GM12878 (cell line): ENCODE data around the gene TRRAP. TPM values are rescaled to one million over a fixed set of nuclear protein-coding genes. Genes with fewer than 3 reads are reported as not detected.

ENCODE experiments used
- ATAC-seq: fragments of 200-7000 bp; cut with Tn5 transposase; 3 replicates; pipeline ENCODE4 v1.9.1; 2020; ENCODE audit warnings: mild to moderate bottlenecking, moderate library complexity
- BruUV-seq: library from RNA; stranded (reverse); fragments of 400-500 nt; replicated peaks from 2 replicates; lab custom pipeline; 2021; lab: Mats Ljungman, UMichigan
- CTCF ChIA-PET: fragments of 300-600 bp; sonication (Branson Sonifier 250); formaldehyde crosslinking; extraction: SDS; loops from one replicate; lab custom pipeline; 2021; ENCODE audit warnings: inconsistent platforms; lab: Yijun Ruan, JAX
- POLR2A ChIA-PET: fragments of 350-600 bp; formaldehyde crosslinking; extraction: SDS; loops from one replicate; lab custom pipeline; 2021; ENCODE audit warnings: inconsistent platforms; lab: Charles Lee
- RAD21 ChIA-PET: fragments of 300-600 bp; sonication (Branson Sonifier 250); formaldehyde crosslinking; loops from one replicate; lab custom pipeline; 2023; ENCODE audit warnings: antibody characterized with exemption; ENCODE audit not compliant: unreplicated experiment; lab: Charles Lee
- SMC1A ChIA-PET: fragments of 300-600 bp; sonication (Branson Sonifier 250); formaldehyde crosslinking; loops from one replicate; lab custom pipeline; 2023; ENCODE audit not compliant: unreplicated experiment, uncharacterized antibody; lab: Charles Lee
- DNase-seq: peaks from one replicate; pipeline ENCODE4 v3.0.0-alpha.2; 2011; ENCODE audit warnings: low read depth, low spot score
- FAIRE-seq: peaks from 3 replicates; lab custom pipeline; 2011; peaks lifted over from hg19 to GRCh38; lab: Jason Lieb, UNC
- H2AFZ ChIP-seq: 2 replicates; pipeline ENCODE4 v1.6.0; 2011; ENCODE audit warnings: low read depth, low read length, control low read depth; ENCODE audit not compliant: control insufficient read depth
- H3K27ac ChIP-seq: 2 replicates; pipeline ENCODE4 v1.5.1; 2011; ENCODE audit warnings: control low read depth; ENCODE audit not compliant: control insufficient read depth, insufficient read depth
- H3K27me3 ChIP-seq, 2 experiments: replicated peaks in 1 of 2; 2 replicates each; pipeline versions ENCODE4 v1.6.0 to v1.6.1; 2011; ENCODE audit warnings: low read length in 1 of 2; ENCODE audit not compliant: control insufficient read depth in 2 of 2, insufficient read depth in 2 of 2
- H3K36me3 ChIP-seq, 2 experiments: 2 replicates each; pipeline ENCODE4 v1.5.1; 2011; ENCODE audit warnings: low read length in 1 of 2; ENCODE audit not compliant: control insufficient read depth in 2 of 2, insufficient read depth in 2 of 2
- H3K4me1 ChIP-seq: 2 replicates; pipeline ENCODE4 v1.6.1; 2011; ENCODE audit warnings: mild to moderate bottlenecking, low read length, moderate library complexity, mixed read lengths; ENCODE audit not compliant: control insufficient read depth, insufficient read depth
- H3K4me2 ChIP-seq: 2 replicates; pipeline ENCODE4 v1.6.0; 2011; ENCODE audit warnings: control low read depth; ENCODE audit not compliant: control insufficient read depth, insufficient read depth
- H3K4me3 ChIP-seq: fragments of 200-600 bp; sonication (generic); 2 replicates; pipeline ENCODE4 v1.5.1; 2016
- H3K79me2 ChIP-seq: 2 replicates; pipeline ENCODE4 v1.6.0; 2011; ENCODE audit warnings: low read length; ENCODE audit not compliant: control insufficient read depth, insufficient read depth
- H3K9ac ChIP-seq: 2 replicates; pipeline ENCODE4 v1.8.0; 2011; ENCODE audit warnings: low read length, control low read depth, mixed read lengths; ENCODE audit not compliant: control insufficient read depth, insufficient read depth
- H3K9me3 ChIP-seq: replicated peaks from 3 replicates; pipeline ENCODE4 v1.5.1; 2011; ENCODE audit warnings: mild to moderate bottlenecking, low read length; ENCODE audit not compliant: control insufficient read depth, insufficient read depth
- H4K20me1 ChIP-seq: 2 replicates; pipeline ENCODE4 v1.6.0; 2011; ENCODE audit not compliant: control insufficient read depth, insufficient read depth
- CBFB ChIP-seq: IDR thresholded peaks from 2 replicates; pipeline ENCODE4 v1.6.1; 2016; ENCODE audit warnings: antibody characterized with exemption, low read depth
- CEBPB ChIP-seq, 2 experiments: fragments of 150-350 bp in 1 of 2; IDR thresholded peaks; 2 replicates each; pipeline ENCODE4 v1.6.1; 2012 to 2014; ENCODE audit warnings: low read depth in 2 of 2, low read length in 2 of 2, borderline replicate concordance in 1 of 2, inconsistent platforms in 1 of 2
- KLF5 ChIP-seq: fragments of 450-650 bp; IDR thresholded peaks from 2 replicates; pipeline ENCODE4 v1.6.1; 2014; ENCODE audit warnings: mild to moderate bottlenecking; ENCODE audit not compliant: partially characterized antibody
- NBN ChIP-seq: fragments of 450-650 bp; IDR thresholded peaks from 2 replicates; pipeline ENCODE4 v1.6.1; 2016
- SMAD5 ChIP-seq: IDR thresholded peaks from 2 replicates; pipeline ENCODE4 v1.6.1; 2016; ENCODE audit warnings: antibody characterized with exemption, low read depth
- SRF ChIP-seq, 2 experiments: IDR thresholded peaks; 2 replicates each; pipeline ENCODE4 v1.6.1; 2011; ENCODE audit warnings: low read depth in 2 of 2, low read length in 2 of 2, mild to moderate bottlenecking in 1 of 2, moderate library complexity in 1 of 2
- ZNF24 ChIP-seq: fragments of 450-650 bp; IDR thresholded peaks from 2 replicates; pipeline ENCODE4 v1.6.1; 2017; ENCODE audit warnings: antibody characterized with exemption, mild to moderate bottlenecking
- ZNF274 ChIP-seq: IDR thresholded peaks from one replicate; pipeline ENCODE4 v1.8.0; 2011; ENCODE audit not compliant: insufficient read length, insufficient read depth
- WGBS: methylation state at CpG from one replicate; pipeline ENCODE4 v1.1.6; 2016; ENCODE audit warnings: low lambda C conversion rate; ENCODE audit not compliant: insufficient replicate concordance, insufficient coverage; ENCODE audit errors: missing lambda C conversion rate; 5-methylcytosine and 5-hydroxymethylcytosine counted together
- in situ Hi-C: fragments of 300-500 bp; cut with MboI; formaldehyde crosslinking; loops from 9 replicates; pipeline ENCODE4 v1.14.3; 2018; ENCODE audit warnings: mixed read lengths
- intact Hi-C: fragments of 100-400 bp; cut with micrococcal nuclease; formaldehyde crosslinking; loops from one replicate; pipeline ENCODE4 v1.14.2; 2022; ENCODE audit not compliant: unreplicated experiment
- polyA plus RNA-seq, 11 experiments: library from polyadenylated mRNA; depleted of rRNA in 4 of 11; unstranded in 6 of 11; stranded (reverse) in 5 of 11; fragments of >200 nt; fragmentation: Nextera tagmentation in 4 of 11; fragmentation: Illumina TruSeq in 1 of 11; extraction: Ambion mirVana in 4 of 11; extraction: Trizol in 1 of 11; gene quantifications; 1 replicate in 1 of 11; 2 replicates in 10 of 11; pipeline versions ENCODE4 v1.2.1 to v1.2.3, GENCODE V29; 2011 to 2016; ENCODE audit warnings: inconsistent platforms in 2 of 11, missing spikeins in 2 of 11, low read depth in 1 of 11
- total RNA-seq, 4 experiments: library from RNA; depleted of rRNA in 3 of 4; stranded (reverse); fragments of >200 nt in 3 of 4; fragmentation: Illumina TruSeq in 1 of 4; extraction: Trizol in 1 of 4; gene quantifications; 2 replicates each; pipeline versions ENCODE4 v1.2.1 to v1.2.3, GENCODE V29; 2013 to 2021
- TF ChIP-seq, protein P1 (sequence below): IDR thresholded peaks from 2 replicates; pipeline ENCODE4 v1.6.1; 2011; ENCODE audit warnings: low read depth, low read length, improper control_type of control experiment, borderline replicate concordance

The TRRAP gene
- total and polyA plus RNA-seq, 10 of the 15 experiments (the other 5 are each of a cell fraction or from before 2014, with no cell fraction given) = 1.1 to 39.3 (median 8.5) TPM

DNA sequence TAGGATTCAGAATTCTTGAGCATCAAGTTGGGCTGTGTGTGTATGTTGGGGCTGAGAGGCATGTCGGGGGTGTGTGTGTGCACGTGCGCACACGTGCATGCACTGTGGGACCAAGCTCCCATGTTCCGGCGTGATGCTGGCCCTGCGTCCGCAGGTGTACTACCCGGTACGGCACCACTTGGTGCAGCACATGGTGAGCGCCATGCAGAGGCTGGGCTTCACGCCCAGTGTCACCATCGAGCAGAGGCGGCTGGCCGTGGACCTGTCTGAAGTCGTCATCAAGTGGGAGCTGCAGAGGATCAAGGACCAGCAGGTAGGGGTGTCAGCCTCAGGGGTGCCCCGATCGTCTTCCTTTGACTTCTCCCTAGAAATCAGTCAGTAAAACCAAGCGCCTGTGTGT is 77.7 kb downstream of the TRRAP start:
- no peak for ATAC-seq
- H3K4me1 ChIP-seq = no peaks in the 10 kb centered on the region
- no peak overlapping the region for H3K4me2 ChIP-seq
- in situ Hi-C loops (no loop called here), intact Hi-C loops (no loop called here)
- H2AFZ ChIP-seq = no peak overlapping the region
- no peaks in the 10 kb centered on the region for H4K20me1 ChIP-seq
- ChIA-PET POLR2A (no interaction called here), RAD21 (no interaction called here), CTCF (no interaction called here), SMC1A (interaction anchor here (1.6 kb wide), 1 partner anchor 12 kb away, joined by 3 read pairs; no protein-coding TSS in a partner anchor)
- no TSS peak for BruUV-seq
- FAIRE-seq = no peak
- TF ChIP-seq CBFB (no peak), ZNF24 (no peak), KLF5 (no peak), SRF (IDR thresholded peaks at IDR 0.05; ENCODE audit: low read depth in 2 of 2, low read length in 2 of 2) (no peak), SMAD5 (no peak), NBN (no peak), CEBPB (IDR thresholded peaks at IDR 0.05; ENCODE audit: borderline replicate concordance in 1 of 2, low read depth in 2 of 2, low read length in 2 of 2) (no peak), ZNF274 (no peak)
- TF ChIP-seq, protein P1, sequence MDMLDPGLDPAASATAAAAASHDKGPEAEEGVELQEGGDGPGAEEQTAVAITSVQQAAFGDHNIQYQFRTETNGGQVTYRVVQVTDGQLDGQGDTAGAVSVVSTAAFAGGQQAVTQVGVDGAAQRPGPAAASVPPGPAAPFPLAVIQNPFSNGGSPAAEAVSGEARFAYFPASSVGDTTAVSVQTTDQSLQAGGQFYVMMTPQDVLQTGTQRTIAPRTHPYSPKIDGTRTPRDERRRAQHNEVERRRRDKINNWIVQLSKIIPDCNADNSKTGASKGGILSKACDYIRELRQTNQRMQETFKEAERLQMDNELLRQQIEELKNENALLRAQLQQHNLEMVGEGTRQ = no peak
- H3K9ac ChIP-seq = no peak overlapping the region
- no peaks in the 10 kb centered on the region for H3K9me3 ChIP-seq
- no peak overlapping the region for H3K27ac ChIP-seq
- no peaks in the 10 kb centered on the region for H3K27me3 ChIP-seq
- H3K79me2 ChIP-seq = no peaks in the 10 kb centered on the region
- no peak for DNase-seq
- 99% methylated on average over 19 of the region's 19 CpGs for WGBS
- H3K4me3 ChIP-seq = no peak overlapping the region
- peaks cover 34 to 44% of the 10 kb centered on the region in 2 experiments for H3K36me3 ChIP-seq
